Activated naive CD8-positive, alpha-beta T cell treated with anti-CD3 and anti-CD28 coated beads for 36 hours (primary cell): ENCODE data around the gene TMEM129. TPM values are rescaled to one million over a fixed set of nuclear protein-coding genes. Genes with fewer than 3 reads are reported as not detected.
"Not testable (repeated sequence)": the region's sequence is repeated elsewhere in the genome, so short reads cannot be mapped to it uniquely, and the experiment has no call there.

Experiments used
- DNase-seq: peaks from one replicate; pipeline ENCODE4 v3.0.0; 2021
- H3K27ac Mint-ChIP-seq: one replicate; pipeline ENCODE4 v1.8.0; 2022; ENCODE audit warnings: mild to moderate bottlenecking, moderate library complexity, mixed read lengths
- H3K27me3 Mint-ChIP-seq: one replicate; pipeline ENCODE4 v1.8.0; 2022; ENCODE audit warnings: mild to moderate bottlenecking, mixed read lengths
- H3K36me3 Mint-ChIP-seq: one replicate; pipeline ENCODE4 v1.8.0; 2021; ENCODE audit warnings: mild to moderate bottlenecking, mixed read lengths
- H3K4me1 Mint-ChIP-seq: one replicate; pipeline ENCODE4 v1.8.0; 2021; ENCODE audit warnings: mixed read lengths
- H3K4me3 Mint-ChIP-seq: one replicate; pipeline ENCODE4 v1.8.0; 2022; ENCODE audit warnings: mild to moderate bottlenecking, moderate library complexity, mixed read lengths
- H3K9me3 Mint-ChIP-seq: one replicate; pipeline ENCODE4 v1.8.0; 2022; ENCODE audit warnings: mixed read lengths
- total RNA-seq, 2 experiments: library from RNA; stranded (reverse); gene quantifications; one replicate each; pipeline ENCODE4 v1.2.3, GENCODE V29; 2021

Gene TMEM129
- total RNA-seq, 2 experiments from 2014 or later, result 20.5 to 20.8 TPM

GRCh38 chr4:1711055-1711570 is 10.0 kb downstream of the TMEM129 start:
- Mint-ChIP-seq H3K9me3 (no peaks in the 10 kb centered on the region), H3K36me3 (peaks cover 64% of the 10 kb centered on the region)

GRCh38 chr4:1708581-1708980 is 12.5 kb downstream of the TMEM129 start:
- no peak overlapping the region for H3K27ac Mint-ChIP-seq
- peak overlapping the region; percentile 48 for H3K4me3 Mint-ChIP-seq
- H3K27me3 Mint-ChIP-seq, result no peaks in the 10 kb centered on the region
- peaks cover 66% of the 10 kb centered on the region for H3K36me3 Mint-ChIP-seq
- H3K9me3 Mint-ChIP-seq, result no peaks in the 10 kb centered on the region
- no peak for DNase-seq
- peaks cover 55% of the 10 kb centered on the region for H3K4me1 Mint-ChIP-seq

More at GRCh38 chr4:1711055-1711570, 10.0 kb downstream of the TMEM129 start:
- H3K4me1 Mint-ChIP-seq, result peaks cover 50% of the 10 kb centered on the region
- H3K4me3 Mint-ChIP-seq, result peak overlapping the region; percentile 99
- no peaks in the 10 kb centered on the region for H3K27me3 Mint-ChIP-seq
- DNase-seq, result no peak
- peak overlapping the region; percentile 94 for H3K27ac Mint-ChIP-seq

- Mint-ChIP-seq H3K4me3 (no peak overlapping the region), H3K4me1 (peaks cover 64% of the 10 kb centered on the region), H3K9me3 (no peaks in the 10 kb centered on the region), H3K36me3 (peaks cover 66% of the 10 kb centered on the region), H3K27me3 (no peaks in the 10 kb centered on the region), H3K27ac (no peak overlapping the region)
- DNase-seq, result no peak
Observed at GRCh38 chr4:1706358-1706757, 14.8 kb downstream of the TMEM129 start.

- Mint-ChIP-seq H3K27me3 (no peaks in the 10 kb centered on the region), H3K4me1 (peaks cover 60% of the 10 kb centered on the region), H3K9me3 (no peaks in the 10 kb centered on the region), H3K36me3 (peaks cover 60% of the 10 kb centered on the region), H3K4me3 (no peak overlapping the region), H3K27ac (no peak overlapping the region)
- DNase-seq, result no peak
Observed at GRCh38 chr4:1705732-1706131, 15.4 kb downstream of the TMEM129 start.

GRCh38 chr4:1703867-1704266 is 17.3 kb downstream of the TMEM129 start:
- H3K27ac Mint-ChIP-seq, result no peak overlapping the region
- H3K9me3 Mint-ChIP-seq, result no peaks in the 10 kb centered on the region
- H3K36me3 Mint-ChIP-seq, result peaks cover 49% of the 10 kb centered on the region
- H3K27me3 Mint-ChIP-seq, result no peaks in the 10 kb centered on the region
- DNase-seq, result no peak
- H3K4me1 Mint-ChIP-seq, result peaks cover 44% of the 10 kb centered on the region
- no peak overlapping the region for H3K4me3 Mint-ChIP-seq

GRCh38 chr4:1701671-1702070 is 19.5 kb downstream of the TMEM129 start:
- H3K27ac Mint-ChIP-seq, H3K27me3 Mint-ChIP-seq: not testable (repeated sequence)

GRCh38 chr4:1695913-1696312 is 25.2 kb downstream of the TMEM129 start:
- no peak for DNase-seq
- Mint-ChIP-seq H3K27me3 (no peaks in the 10 kb centered on the region), H3K27ac (no peak overlapping the region), H3K4me3 (no peak overlapping the region), H3K4me1 (peaks cover 5% of the 10 kb centered on the region), H3K36me3 (peaks cover 44% of the 10 kb centered on the region), H3K9me3 (no peaks in the 10 kb centered on the region)

More at GRCh38 chr4:1701671-1702070, 19.5 kb downstream of the TMEM129 start:
- not testable (repeated sequence) for DNase-seq, H3K9me3 Mint-ChIP-seq
- Mint-ChIP-seq H3K4me3 (peak overlapping the region; percentile 22), H3K4me1 (peaks cover 34% of the 10 kb centered on the region), H3K36me3 (peaks cover 39% of the 10 kb centered on the region)

GRCh38 chr4:1693131-1693896 is 27.8 kb downstream of the TMEM129 start:
- Mint-ChIP-seq H3K4me1 (peaks cover 4% of the 10 kb centered on the region), H3K27ac (peak overlapping the region; percentile 69), H3K36me3 (peaks cover 48% of the 10 kb centered on the region), H3K9me3 (no peaks in the 10 kb centered on the region), H3K4me3 (no peak overlapping the region), H3K27me3 (no peaks in the 10 kb centered on the region)
- DNase-seq, result peak; percentile 69

DNA sequence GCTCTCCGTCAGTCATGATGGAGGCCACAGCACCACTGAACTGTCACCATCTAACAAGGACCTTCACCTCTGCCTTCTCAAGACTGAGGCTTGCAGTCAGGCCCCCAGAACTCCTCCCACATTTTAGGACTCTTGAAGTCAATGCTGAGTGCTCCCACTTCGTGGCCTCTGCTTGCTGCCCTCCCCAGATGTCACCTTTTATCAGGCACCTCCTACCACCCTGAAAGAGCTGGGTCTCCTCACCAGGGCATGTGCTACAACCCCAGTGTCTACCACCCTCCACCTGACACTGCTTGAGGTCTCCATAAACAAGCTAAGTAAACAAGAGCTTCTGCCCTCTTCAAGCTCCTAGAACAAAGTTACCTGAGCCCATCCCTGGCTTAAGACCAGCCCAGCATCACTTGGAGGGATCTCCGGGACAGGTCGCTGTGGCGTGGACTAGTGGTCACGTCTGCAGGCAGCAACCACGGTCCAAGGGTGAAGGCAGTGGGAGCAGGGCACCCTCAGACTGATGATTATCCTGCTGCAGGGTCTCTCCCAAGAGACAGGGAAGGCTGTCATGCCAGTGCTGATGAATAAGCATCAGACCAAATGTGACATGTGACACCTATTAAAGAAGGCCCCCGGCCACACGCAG is 29.3 kb downstream of the TMEM129 start:
- Mint-ChIP-seq H3K9me3 (no peaks in the 10 kb centered on the region), H3K4me3 (no peak overlapping the region), H3K36me3 (peaks cover 48% of the 10 kb centered on the region), H3K4me1 (peaks cover 4% of the 10 kb centered on the region), H3K27ac (no peak overlapping the region), H3K27me3 (no peaks in the 10 kb centered on the region)
- DNase-seq, result no peak

DNA sequence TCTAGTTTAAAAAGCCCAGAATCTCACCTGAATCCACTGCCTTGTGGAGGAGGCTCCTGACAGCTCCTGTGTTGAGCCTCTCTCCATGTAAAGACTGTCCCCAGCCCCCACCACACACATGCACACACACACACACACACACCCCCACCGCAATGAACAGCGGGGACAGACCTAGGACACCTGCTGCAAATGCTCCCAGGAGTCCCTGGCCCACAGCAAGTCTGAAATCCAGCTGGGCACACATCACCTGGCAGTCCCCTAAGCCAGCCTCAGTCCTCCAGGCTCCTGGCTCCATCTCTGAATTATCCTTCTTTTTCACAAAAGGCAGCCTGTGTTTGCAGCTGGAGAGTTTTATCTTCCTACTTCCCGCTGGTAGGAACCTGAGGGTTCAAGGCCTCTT is 30.4 kb downstream of the TMEM129 start:
- H3K27ac Mint-ChIP-seq, result peak overlapping the region; percentile 56

DNA sequence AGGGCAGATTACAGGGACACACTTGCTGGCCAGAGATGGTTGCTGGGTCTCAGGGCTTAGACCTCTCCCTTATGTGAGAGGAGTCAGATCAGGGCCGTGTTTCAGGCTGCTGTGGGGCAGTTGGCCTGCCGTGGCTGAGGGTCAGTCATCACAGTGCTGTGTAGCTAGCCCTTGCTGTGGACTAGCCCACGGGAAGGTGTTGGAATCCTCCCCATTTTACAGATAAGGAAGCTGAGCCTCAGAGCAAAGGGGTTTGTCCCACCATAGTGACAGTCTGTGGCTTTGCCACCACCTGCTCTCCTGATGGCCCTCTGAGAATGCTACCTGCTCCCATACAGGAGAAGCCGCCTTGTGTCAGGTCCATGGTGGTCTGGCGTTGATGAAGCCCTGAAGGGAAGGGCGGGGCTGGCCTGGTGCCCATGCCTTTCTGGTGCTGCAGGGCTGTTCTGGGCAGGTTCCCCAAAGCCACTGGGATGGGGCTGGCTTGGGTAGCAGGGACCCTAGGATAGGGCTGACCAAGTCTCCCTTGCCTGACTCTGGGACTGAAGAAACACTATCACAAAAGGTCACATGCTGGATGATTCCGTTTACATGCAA is 34.6 kb downstream of the TMEM129 start:
- peaks cover 14% of the 10 kb centered on the region for H3K36me3 Mint-ChIP-seq
- no peak for DNase-seq
- H3K27ac Mint-ChIP-seq, result no peak overlapping the region
- peaks cover 3% of the 10 kb centered on the region for H3K9me3 Mint-ChIP-seq
- H3K4me3 Mint-ChIP-seq, result no peak overlapping the region
- no peaks in the 10 kb centered on the region for H3K27me3 Mint-ChIP-seq
- peaks cover 10% of the 10 kb centered on the region for H3K4me1 Mint-ChIP-seq

More for the DNA sequence above, 30.4 kb downstream of the TMEM129 start:
- H3K36me3 Mint-ChIP-seq, result peaks cover 44% of the 10 kb centered on the region
- no peak for DNase-seq
- peaks cover 4% of the 10 kb centered on the region for H3K4me1 Mint-ChIP-seq
- H3K4me3 Mint-ChIP-seq, result no peak overlapping the region
- H3K27me3 Mint-ChIP-seq, result no peaks in the 10 kb centered on the region
- H3K9me3 Mint-ChIP-seq, result no peaks in the 10 kb centered on the region

DNA sequence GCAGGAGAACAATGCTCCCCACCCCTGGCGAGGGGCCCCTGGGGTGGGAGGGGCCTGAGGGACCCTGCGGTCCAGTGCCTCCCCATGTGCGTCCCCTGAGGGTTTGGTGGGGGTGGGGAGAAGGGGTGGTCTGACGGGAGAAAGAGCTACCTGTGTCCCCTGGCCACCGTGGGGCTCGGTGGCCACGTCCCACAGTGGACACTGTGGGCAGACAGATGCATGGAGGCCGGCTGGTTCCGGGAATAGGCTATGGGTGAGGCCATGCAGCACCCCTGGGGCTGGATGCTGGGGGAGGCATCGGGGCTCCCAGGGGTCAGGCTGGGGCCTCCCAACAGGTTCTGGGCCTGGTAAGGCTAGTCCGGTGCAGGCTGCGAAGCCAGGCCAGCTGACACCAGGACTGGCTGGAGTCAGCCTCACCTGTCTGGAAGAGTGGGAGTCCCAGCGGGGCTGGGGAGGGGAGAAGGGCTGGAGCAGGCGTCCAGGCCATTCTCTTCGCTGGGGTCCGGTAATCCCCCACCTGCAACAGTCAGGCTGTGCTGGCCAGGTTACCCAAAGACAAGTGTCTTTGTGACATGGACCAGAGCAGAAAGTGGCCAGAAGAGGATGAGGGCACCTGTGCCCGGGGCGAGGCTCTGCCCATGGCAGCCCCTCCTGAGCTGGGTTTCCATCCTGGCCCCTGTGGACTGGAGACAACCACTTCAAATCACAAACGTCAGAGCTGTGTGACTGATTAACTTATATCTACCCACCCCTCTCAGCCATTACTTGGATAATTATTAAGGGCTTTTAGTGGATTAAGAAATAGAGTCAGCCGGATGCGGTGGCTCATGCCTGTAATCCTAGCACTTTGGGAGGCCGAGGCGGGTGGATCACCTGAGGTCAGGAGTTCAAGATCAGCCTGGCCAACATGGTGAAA is 35.6 kb downstream of the TMEM129 start:
- peaks cover 6% of the 10 kb centered on the region for H3K36me3 Mint-ChIP-seq
- no peak overlapping the region for H3K27ac Mint-ChIP-seq
- H3K4me1 Mint-ChIP-seq, result peaks cover 10% of the 10 kb centered on the region
- DNase-seq, result no peak
- no peak overlapping the region for H3K4me3 Mint-ChIP-seq
- peaks cover 3% of the 10 kb centered on the region for H3K9me3 Mint-ChIP-seq
- no peaks in the 10 kb centered on the region for H3K27me3 Mint-ChIP-seq

DNA sequence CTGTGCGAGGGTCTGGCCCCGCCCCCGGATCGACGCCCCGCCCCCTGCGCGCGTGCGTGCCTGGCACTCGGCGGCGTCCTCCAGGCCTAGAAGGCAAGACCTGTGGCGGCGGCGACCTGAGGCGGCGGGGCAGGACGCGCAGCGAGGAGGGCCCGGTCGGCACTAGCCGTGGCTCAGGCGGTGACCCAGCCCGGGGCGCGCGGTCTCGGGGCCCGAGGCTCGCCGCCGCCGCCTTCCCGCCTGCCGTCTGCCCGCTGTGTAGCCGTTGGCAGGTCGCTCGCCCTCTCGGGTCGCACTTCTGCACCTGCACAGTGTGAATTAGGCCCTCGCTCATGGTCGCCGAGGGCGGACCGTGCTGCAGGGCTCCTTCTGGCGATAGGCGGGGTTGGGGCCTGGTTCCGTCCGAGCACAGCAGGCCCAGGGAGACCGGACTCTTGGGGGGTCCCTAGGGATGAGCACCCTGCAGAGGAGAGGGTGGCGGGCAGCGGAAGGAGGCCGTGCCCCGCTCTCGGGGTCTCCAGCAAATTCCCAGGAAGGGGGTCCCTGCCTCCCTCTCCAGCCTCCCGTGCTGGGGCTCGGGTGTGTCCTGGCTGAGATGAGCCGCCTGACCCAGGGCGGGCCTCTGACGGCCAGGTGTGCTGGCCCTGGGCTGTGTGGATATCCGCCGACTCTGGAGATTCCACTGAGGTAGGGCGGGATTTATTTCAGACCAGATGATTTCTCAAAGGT is 36.5 kb downstream of the TMEM129 start:
- Mint-ChIP-seq H3K9me3 (peaks cover 3% of the 10 kb centered on the region), H3K4me3 (peak overlapping the region; percentile 18), H3K27ac (no peak overlapping the region), H3K36me3 (peaks cover 2% of the 10 kb centered on the region), H3K4me1 (peaks cover 10% of the 10 kb centered on the region), H3K27me3 (no peaks in the 10 kb centered on the region)
- no peak for DNase-seq
